Forelimb muscle (tissue), 1 donor: Measurements from ENCODE around the gene SYPL1. TPM values are rescaled to one million over a fixed set of nuclear protein-coding genes. Genes with fewer than 3 reads are reported as not detected.

Source experiments
- DNase-seq: peaks from one replicate; pipeline ENCODE4 v3.0.0-alpha.2; 2013; ENCODE audit warnings: low read depth
- polyA plus RNA-seq: library from polyadenylated mRNA; unstranded; fragments of 120-200 nt; gene quantifications from one replicate; pipeline ENCODE4 v1.2.1, GENCODE V29; 2013; ENCODE audit not compliant: insufficient read length

The SYPL1 gene
- polyA plus RNA-seq, 1 donor: 64.1 TPM

DNA sequence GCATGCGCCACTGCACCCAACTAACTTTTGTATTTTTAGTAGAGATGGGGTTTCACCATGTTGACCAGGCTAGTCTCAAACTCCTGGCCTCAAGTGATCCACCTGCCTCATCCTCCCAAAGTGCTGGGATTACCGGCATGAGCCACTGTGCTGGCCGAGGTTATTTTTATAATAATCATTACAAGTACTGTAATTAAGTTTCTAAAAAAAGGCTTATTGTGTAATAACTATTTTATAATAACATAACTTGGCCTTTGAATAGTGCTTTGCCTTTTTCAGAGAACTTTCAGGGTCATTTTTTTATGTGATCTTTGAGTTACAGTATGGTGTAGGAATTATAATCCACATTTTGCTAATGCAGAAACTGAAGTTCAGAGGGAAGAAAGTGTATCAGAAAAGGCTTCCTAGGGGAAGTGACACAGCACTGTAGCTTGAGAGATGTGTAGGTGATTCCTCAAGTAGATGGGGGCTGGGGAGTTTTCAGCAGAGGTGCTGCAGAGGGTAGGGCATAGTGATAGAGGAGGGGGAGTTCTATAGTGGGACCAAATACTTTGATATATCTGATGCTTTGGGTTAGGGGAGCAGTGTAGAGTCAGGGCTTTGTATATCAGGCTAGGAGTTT, 9.2 kb upstream of the SYPL1 start:
- DNase-seq: no peak

DNA sequence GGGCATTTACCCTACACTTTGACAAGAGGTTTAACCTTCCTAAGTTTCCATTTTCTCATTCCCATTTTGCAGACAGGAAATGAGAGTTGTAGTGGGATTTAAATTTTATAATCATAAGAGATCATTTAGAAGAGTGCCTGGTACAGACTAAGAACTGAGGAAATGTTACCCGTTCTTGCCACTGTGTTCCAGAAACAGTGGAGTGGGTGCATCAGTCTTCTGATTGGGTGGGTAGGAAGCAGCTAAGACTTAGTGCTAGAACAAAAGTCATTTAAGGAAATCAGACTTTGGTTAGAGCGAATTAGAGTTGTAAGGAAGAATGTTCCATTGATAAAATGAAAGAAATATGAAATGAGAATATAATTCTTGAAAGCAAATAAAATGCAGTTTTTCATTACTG, 8.4 kb upstream of the SYPL1 start:
- no peak for DNase-seq

DNA sequence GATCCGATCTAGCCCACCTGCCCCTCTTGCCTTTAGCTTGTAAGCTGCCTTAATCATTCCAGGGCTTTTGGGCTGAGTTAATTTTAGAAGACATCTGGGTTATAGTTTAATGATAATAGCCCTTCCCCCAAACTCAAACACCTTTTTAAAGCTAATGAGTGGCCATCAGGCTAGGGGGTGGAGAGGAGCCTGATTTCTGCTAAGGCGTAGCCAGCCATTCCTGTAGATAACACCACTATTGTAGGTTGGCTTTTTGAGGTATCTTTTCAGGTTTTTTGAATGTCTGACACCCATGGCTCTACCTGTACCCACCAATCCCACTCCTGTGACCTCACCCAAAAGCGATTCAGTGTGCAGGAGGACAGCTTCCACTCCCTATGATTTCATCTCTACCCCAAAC, 7.6 kb upstream of the SYPL1 start:
- DNase-seq: no peak

DNA sequence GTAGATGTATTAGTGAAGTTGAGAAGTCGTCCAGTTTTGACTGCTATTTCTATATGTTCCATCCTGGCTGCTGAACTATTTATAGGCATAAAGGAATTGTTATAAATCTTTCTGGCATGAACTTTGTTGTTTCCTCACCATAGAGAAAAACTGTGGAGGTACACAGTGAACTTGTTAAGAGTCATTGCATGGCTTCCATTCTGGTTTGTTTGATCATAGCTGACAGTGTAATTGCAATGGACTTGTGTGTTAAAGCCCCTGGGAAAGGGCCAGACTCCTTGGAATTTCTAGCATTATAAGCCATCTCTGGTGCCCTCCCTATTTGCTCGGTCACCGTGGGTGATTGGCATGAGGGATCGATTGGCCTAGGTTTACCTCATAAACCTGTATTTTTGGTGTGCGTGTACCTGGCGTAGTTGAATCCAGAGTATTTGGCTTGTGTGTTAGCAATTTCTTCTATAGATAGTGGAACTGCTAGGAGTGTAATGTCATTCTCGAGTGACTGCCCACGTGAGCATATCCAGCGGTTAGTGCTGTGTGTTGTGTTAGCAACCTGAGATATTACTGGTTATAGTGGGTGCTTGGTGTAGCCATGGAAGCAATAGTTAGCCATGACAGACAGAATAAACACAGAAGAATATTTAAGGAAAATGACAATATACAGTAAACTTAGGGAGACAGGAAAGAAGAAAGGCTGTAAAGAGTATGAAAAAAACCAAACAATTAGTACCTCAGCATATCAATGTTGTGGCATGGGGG, 5.9 kb upstream of the SYPL1 start:
- DNase-seq: no peak

DNA sequence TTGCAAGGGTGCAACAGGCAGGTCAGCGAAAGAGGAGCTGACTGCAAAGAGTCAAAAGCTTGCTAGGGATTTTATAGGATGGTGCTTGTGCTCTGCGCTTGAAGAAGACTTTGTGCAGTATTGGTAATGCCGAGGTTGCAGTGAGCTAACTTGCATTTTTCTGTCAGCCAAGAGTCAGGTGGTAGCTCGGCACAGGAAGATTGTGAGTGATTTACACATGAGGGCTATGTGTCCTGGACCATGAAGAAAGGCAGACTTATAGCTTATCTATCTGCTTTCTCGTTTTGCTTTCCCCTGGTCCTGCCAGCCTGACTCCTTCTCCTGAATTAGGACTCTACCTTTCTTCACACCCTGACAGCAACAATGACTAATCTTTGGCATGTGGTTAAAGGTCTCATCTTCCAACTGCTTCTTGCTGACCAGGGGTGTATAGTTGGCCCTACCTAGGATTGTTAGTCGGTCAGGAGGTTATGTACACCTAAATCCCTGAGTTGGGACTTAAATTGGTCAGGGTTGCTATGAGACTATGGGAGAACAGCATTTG, 4.1 kb upstream of the SYPL1 start:
- DNase-seq: no peak

DNA sequence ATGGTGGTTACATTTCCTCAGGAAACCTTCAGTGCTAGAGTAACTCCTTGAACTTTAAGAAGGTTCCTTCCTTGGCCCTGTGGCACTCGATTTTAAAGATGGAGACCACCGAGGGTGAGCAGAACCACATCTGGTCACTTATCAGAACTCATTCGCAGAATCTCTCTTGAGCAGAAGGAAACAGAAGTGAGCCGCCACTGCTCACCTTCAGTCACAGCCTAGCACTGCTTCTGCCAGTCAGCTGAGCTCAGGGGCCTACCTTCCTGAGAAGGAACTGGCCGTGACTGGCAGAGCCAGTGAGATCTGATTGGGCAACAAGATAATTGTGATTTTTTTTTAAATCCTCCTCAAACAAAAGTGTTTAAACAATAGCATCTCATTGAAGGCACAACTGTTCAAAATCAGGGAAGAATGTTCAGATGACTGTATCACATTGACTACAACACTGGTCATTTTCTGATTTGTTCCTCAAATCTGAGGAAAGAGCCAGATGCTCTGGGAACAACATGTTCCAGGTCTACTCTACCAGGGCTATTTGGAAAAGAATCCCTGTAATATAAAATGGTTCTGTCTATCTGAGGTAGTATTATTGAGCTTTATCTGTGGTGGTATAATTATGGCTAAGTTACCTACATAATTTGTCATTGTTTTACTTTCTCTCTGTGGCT, 2.7 kb upstream of the SYPL1 start:
- no peak for DNase-seq

DNA sequence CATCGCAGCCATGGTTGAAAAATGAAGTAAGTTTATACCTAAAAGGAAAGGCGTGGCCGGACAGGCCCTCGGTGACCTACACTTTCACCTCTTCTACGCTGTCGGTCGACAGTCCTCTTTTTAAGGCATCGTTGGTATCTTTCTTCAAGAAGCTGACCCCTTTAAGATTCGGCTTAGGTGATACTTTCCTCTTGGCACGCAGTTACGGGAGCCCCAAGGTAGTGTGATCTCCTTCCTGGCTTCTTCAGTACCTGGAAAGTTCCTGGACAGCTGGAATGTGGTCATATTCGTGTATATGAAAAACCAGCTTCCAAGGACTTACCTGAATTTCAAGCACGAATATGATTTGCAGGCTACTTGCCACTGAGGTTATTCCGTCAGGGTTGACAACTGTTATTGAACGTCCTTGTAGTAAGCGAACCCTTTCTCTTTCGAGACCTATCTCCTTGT, 885 bp upstream of the SYPL1 start:
- no peak for DNase-seq

DNA sequence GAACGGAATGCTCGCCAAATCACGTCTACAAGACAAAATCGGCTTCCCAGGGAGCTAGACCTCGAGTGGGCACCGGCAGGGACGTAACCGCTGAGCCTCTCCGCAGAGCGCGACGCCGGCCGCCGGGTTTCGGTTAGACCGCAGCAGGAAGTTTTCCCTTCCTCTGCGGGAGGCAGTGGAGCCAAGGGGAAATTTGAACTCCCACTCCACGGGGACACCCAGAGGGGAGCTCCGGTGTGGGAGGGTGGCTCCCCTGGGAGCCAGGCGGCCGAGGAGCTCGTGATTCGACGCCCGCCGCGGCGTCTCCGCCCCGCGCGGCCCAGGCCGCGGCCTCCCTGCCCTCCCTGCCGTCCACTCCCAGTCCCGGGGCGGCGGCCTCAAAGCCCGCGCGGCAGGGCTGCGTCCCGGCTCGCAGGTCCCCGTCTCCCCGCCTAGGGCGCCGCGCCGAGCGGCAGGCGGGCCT, 426 bp downstream of the SYPL1 start:
- DNase-seq: peak; percentile 13

DNA sequence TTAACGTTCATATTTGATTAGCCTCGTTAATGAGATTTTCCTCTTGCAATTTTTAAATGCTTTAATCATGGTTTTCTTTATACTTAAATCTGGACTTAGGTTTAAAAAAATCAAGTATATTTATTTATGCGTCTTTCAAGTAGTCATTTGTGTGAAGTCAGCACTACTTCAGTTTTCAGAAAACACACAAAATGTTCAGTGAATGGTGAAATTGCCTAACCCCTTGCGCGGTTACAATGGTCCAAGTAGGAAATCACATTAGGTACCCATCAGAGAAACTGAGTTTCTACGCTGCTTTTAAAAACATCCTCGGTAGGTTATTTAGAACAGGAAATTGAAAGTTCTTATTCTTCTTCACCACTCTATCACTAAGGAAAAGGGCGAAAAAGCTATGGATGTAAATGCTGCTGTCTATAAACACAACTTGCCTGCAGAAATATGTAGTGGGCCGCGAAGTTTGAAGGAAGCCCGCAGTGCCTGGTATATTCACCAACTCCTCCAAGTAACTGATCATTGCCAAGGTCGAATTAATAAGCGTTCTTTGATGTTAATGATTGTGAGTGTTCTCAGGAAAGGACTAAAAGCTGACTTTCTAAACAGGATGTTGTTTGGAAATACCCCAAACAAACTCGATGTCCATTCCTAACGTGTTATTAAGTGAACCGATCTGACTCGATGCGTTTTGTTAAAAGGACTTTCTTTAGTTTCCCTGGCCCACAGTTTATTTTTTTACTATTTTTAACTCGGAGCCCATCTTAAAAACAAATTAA, 1.0 kb downstream of the SYPL1 start:
- no peak for DNase-seq

DNA sequence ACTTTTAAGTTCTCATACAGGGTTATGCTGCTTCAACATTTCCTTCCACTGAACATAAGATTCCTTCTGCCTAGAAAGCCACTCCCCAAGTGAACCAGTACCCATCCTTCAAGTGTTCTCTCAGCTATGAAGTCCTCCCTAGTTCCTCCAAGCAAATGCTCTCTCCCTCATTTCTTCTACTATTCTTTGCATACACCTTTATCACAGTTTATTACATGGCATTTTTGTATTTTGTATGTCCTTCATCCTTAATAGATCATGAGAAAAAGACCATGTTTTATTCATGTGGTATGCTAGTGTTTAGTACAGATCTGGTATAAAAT, 1.9 kb downstream of the SYPL1 start:
- DNase-seq: no peak

DNA sequence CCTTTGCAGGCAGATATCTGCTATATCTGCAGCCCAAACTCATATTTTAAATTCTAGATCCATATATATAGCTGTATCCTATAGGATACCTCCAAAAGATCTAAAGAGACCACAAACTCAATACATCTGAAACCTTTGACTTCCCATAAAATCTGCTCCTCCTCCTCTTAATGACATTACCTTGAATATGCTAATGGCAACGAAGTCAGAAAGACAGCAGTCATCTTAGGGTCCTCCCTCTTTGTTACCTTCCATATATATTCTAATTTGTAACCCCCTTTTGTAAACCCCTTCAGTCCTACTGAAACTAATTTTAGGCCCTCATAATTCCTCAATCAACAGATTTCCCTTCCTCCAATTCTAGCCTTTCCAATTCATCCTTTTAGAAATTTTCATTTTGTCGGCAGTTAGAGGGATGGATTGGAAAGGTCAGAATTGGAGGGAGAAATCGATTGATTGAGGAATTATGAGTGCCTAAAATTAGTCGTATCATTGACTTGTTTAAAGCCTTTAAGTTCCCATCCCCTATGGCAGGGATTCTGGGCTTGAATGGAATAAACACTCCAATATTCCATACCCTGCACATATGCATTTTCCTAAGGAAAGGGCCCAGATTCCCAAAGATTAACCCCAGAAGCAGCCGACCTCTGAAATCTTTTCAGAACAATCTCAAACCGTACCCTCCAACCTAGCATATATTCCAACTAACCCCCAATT, 2.4 kb downstream of the SYPL1 start:
- DNase-seq: no peak

DNA sequence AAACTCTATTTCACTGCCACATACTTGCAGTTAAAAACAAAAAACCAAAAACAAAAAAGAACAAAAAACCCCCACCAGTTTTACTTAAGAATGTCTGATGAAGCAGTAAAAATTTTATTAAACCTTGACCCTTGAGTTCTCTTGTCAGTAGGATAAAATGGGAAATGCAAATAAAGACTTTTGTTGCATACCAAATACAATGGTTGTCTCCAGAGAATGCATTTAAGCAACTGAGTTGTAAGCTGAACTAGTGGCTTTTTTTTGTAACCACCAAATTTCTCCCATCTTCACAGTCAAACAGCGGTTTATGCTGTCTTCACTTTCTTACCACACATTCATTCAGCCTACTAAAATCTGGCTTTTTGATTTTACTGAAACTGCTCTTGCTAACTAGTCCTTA, 3.1 kb downstream of the SYPL1 start:
- DNase-seq: no peak

DNA sequence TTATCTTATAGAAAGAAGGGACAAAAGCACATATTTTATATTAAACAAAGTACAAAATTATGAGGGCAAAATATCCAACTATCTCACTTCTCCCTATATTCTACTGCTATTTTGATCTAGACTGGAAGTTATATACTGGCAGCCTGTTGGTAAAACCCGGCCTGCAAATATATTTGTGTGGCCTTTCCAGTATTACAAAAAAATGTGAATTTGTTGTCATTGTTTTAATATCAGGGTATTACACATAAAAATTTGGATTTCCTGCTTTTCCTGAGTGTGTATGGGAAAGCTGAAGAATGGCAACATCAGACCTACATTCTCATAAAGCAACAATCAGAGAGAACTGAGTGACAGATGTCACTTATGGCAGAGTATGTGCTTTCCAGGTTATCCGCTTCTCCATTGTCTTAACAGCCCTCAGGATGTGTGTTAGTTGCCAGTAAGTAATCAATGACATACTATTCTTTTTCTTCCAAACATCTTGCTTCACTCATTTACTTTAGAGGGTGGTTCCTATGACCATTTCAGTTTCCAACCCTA, 7.3 kb downstream of the SYPL1 start:
- no peak for DNase-seq

DNA sequence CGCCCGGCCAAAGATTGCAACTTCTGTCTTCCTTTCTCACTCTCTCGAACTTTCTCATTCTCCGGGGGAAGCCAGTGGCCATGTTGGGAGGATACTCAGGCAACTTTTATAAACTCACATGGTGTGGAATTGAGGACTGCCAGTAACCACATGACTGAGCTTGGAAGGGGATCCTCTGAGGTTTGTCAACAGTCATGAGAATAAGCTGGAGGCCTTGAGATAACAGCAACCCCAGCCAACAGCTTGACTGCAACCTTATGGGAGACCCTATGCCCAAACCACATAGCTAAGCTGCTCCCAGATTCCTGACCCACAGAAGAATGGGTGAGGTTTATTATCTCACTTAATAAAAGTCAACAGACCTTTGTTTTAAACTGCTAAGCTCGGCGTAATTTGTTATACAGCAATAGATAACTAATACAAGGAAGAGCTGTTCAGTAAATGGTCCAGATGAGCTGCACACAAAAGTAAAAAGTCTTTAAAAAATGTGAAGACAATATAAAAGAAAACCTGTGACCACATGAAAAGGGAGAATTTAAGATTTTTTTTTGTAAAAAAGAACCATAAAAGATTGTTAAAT, 9.6 kb downstream of the SYPL1 start:
- DNase-seq: no peak

DNA sequence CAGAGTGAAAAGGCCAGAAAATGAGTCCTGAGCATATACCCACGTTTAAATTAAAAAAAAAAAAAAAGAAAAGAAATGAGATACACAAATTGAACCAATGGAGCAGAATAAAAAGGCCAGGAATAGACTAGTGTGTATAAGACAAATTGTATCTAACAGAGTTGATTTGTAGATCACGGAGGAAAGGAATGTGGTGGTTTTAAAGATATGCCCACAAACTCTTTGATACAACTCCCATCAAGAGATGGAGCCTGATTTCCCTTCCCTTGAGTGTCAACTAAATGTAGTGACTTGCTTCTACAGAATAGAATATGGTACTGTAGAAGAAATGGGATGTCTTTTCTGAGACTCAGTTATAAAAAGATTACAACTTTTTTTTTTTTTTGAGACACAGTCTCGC, 10.4 kb downstream of the SYPL1 start:
- no peak for DNase-seq

DNA sequence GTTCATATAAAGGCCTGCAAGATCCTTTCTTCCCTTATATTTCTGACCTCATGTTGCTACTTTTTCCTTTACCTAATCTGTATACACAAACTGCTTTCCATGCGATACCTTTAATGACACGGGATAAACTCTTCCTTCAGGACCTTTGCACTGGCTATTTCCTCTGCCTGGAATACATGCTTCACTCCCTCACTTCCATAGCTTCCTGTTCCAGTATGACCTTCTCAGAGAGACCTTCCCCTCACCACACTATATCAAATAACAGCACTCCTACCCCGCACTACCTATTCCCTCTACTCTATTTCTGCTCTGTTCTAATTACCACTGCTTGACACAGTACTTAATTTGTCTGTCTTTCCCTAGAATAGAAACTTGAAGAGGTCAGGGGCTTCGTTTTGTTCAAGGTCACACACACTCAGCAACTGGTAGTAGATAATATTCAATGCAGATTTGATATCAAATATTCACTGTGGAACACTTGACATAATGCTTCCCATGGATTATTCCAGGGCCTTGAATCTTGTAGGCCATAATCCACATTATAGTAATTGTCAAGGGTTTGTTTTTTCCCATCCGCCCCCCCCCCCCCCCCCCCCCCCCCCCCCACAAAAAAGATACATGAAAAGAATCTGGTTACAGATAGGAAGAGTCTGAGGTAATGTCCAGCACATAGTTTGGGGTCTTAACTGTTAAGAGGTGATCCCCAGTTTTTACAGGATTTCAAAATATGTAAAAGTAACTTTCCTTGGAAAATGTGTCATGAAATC, 11.1 kb downstream of the SYPL1 start:
- DNase-seq: no peak

DNA sequence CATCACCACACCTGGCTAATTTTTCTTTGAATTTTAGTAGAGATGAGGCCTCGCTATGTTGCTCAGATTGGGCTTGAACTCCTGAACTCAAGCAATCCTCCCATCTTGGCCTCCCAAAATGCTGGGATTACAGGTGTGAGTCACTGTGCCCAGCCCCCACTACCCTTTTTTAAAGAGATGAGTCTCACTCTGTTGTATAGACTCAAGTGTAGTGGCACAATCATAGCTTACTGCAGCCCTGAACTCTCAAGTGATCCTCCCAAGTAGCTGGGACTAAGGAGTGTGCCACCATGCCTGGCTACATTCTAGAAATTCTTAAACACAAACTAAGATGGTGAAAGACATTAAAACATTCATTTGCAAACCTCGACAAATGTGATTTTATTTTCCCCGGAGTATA, 12.6 kb downstream of the SYPL1 start:
- no peak for DNase-seq

DNA sequence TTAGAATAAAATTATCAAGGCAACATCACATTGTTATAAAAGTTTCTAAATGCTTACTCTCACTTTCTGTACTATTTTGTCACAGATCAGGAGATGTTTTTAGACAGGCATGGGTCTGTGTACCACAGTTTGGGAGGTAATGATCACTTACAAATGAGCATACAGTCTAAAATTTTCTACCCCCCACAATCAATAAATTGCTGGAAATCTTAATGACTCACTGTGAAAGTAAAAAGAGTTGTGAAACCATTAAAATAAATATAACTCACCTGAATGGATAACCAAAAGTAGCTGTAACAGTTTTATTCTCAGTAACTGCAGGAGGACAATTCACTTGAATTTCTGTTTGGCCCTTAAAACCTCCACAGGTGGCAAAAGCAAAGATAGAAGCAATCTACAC, 13.2 kb downstream of the SYPL1 start:
- no peak for DNase-seq

DNA sequence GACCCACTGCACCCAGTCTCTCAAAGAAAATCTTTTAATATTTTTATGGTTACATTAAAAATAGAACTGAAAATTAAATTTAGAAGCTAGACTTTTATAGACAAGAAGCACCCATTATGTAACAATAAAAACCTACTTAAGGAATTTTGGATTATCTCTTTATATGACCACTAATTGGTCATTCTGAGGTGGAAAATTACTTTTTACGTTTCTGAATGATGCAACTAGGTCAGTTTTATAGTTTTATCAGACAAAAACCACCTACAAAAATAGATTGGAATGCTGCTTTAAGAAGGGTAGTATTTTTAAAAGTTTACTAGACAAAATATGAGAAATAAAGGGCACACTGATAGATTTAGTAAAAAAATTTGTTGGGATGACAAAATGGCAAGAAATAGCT, 16.5 kb downstream of the SYPL1 start:
- no peak for DNase-seq

DNA sequence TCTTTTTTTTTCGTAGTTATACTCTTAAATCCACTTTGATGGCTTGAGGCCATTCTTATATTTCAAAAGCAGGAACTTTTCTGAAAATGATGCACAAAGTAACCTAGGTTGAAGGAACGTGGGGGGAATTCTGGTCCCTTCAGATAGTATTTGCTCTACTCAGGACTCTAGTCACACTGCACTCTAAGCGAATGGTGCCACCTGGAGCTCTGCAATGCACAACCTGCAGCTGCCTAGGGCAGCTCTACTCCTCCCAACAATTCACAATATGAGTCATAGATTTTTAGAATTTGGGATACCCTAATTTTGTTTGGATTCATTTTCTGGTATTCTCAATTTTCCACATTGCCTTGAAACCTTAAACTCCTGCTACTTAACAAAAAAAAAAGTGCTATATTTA, 17.3 kb downstream of the SYPL1 start:
- no peak for DNase-seq
